Measurements from ENCODE around the gene RBM6. TPM values are rescaled to one million over a fixed set of nuclear protein-coding genes. Genes with fewer than 3 reads are reported as not detected.

The RBM6 gene
- total and polyA plus RNA-seq, 2 experiments from 2014 or later = 66.6 to 97.6 TPM

- Mint-ChIP-seq H3K27me3 (ENCODE audit: insufficient read depth, low read depth, poor library complexity) (peaks cover 1% of the 10 kb centered on the region), H3K36me3 (ENCODE audit: low read depth) (peaks cover 37% of the 10 kb centered on the region), H3K27ac (peak overlapping the region; percentile 57), H3K4me1 (peaks cover 8% of the 10 kb centered on the region; the same call in 2 of the 3 replicates), H3K4me3 (no peak overlapping the region), H3K9me3 (no peaks in the 10 kb centered on the region)
- no peaks in the 10 kb centered on the region for H3K9me2 ChIP-seq (ENCODE audit: insufficient read depth)
- H3K27ac ChIP-seq (ENCODE audit: low read depth) = peak overlapping the region; percentile 12; the same call in 1 of the 2 replicates
- H3K4me1 ChIP-seq (ENCODE audit: insufficient read depth) = no peaks in the 10 kb centered on the region; the same call in 1 of the 2 replicates
- H4K20me1 ChIP-seq (replicated peaks; ENCODE audit: insufficient read depth) = peaks cover 11% of the 10 kb centered on the region
- DNase-seq (ENCODE audit: low spot score) (no peak), ATAC-seq (no peak)
- peaks cover 6% of the 10 kb centered on the region; the same call in 1 of the 2 replicates for H3K36me3 ChIP-seq (ENCODE audit: insufficient read depth)
- 0 out of 2 replicates have a peak, but pooled peaks cover 2% of the 10 kb centered on the region for H3F3A ChIP-seq (replicated peaks; ENCODE audit: low read depth)
- no peak overlapping the region for H3K4me2 ChIP-seq
- no peaks in the 10 kb centered on the region for H3K27me3 ChIP-seq (ENCODE audit: insufficient read depth)
- no peak overlapping the region for H3K4me3 ChIP-seq
- peaks cover 68% of the 10 kb centered on the region for H3K79me2 ChIP-seq (replicated peaks; ENCODE audit: insufficient read depth)
- no peak overlapping the region for H2AFZ ChIP-seq
- no peak for TF ChIP-seq CTCF (conservative IDR thresholded peaks at IDR 0.05; ENCODE audit: low read depth in 2 of 2)
- no peak for TF ChIP-seq ETS1 (IDR thresholded peaks at IDR 0.05)
- no peak for TF ChIP-seq JUNB (IDR thresholded peaks at IDR 0.05; ENCODE audit: unreplicated experiment)
- no peak for TF ChIP-seq ZNF114 (CRISPR knock-in tag; IDR thresholded peaks at IDR 0.05)
- TF ChIP-seq ZNF331 (CRISPR knock-in tag; IDR thresholded peaks at IDR 0.05; ENCODE audit: low read depth) = no peak
Observed at GRCh38 chr3:49967291-49967690, 27.3 kb downstream of the RBM6 start.

DNA sequence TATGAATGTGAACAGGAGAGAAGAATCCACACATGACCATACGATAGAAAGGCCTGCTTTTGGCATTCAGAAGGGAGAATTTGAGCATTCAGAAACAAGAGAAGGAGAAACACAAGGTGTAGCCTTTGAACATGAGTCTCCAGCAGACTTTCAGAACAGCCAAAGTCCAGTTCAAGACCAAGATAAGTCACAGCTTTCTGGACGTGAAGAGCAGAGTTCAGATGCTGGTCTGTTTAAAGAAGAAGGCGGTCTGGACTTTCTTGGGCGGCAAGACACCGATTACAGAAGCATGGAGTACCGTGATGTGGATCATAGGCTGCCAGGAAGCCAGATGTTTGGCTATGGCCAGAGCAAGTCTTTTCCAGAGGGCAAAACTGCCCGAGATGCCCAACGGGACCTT, 28.4 kb downstream of the RBM6 start:
- Mint-ChIP-seq H3K9me3 (no peaks in the 10 kb centered on the region), H3K27ac (no peak overlapping the region), H3K4me3 (no peak overlapping the region), H3K36me3 (ENCODE audit: low read depth) (peaks cover 39% of the 10 kb centered on the region), H3K27me3 (ENCODE audit: insufficient read depth, low read depth, poor library complexity) (peaks cover 3% of the 10 kb centered on the region), H3K4me1 (peaks cover 8% of the 10 kb centered on the region; the same call in 2 of the 3 replicates)
- no peak overlapping the region for H3K4me3 ChIP-seq
- no peaks in the 10 kb centered on the region for H3K27me3 ChIP-seq (ENCODE audit: insufficient read depth)
- H3K9me2 ChIP-seq (ENCODE audit: insufficient read depth) = no peaks in the 10 kb centered on the region
- no peaks in the 10 kb centered on the region; the same call in 1 of the 2 replicates for H3K4me1 ChIP-seq (ENCODE audit: insufficient read depth)
- peaks cover 7% of the 10 kb centered on the region for H3K36me3 ChIP-seq (ENCODE audit: insufficient read depth)
- H3K79me2 ChIP-seq (replicated peaks; ENCODE audit: insufficient read depth) = peaks cover 58% of the 10 kb centered on the region
- H4K20me1 ChIP-seq (replicated peaks; ENCODE audit: insufficient read depth) = peaks cover 7% of the 10 kb centered on the region
- ATAC-seq = no peak
- H3K4me2 ChIP-seq = no peak overlapping the region
- no peak overlapping the region for H3K27ac ChIP-seq (ENCODE audit: low read depth)
- H3F3A ChIP-seq (replicated peaks; ENCODE audit: low read depth) = 0 out of 2 replicates have a peak, but pooled peaks cover 5% of the 10 kb centered on the region
- DNase-seq (ENCODE audit: low spot score) = no peak
- no peak overlapping the region for H2AFZ ChIP-seq
- no peak for TF ChIP-seq NANOG (IDR thresholded peaks at IDR 0.05; ENCODE audit: borderline replicate concordance)
- no peak for TF ChIP-seq JUNB (IDR thresholded peaks at IDR 0.05; ENCODE audit: unreplicated experiment)
- TF ChIP-seq, protein P1, sequence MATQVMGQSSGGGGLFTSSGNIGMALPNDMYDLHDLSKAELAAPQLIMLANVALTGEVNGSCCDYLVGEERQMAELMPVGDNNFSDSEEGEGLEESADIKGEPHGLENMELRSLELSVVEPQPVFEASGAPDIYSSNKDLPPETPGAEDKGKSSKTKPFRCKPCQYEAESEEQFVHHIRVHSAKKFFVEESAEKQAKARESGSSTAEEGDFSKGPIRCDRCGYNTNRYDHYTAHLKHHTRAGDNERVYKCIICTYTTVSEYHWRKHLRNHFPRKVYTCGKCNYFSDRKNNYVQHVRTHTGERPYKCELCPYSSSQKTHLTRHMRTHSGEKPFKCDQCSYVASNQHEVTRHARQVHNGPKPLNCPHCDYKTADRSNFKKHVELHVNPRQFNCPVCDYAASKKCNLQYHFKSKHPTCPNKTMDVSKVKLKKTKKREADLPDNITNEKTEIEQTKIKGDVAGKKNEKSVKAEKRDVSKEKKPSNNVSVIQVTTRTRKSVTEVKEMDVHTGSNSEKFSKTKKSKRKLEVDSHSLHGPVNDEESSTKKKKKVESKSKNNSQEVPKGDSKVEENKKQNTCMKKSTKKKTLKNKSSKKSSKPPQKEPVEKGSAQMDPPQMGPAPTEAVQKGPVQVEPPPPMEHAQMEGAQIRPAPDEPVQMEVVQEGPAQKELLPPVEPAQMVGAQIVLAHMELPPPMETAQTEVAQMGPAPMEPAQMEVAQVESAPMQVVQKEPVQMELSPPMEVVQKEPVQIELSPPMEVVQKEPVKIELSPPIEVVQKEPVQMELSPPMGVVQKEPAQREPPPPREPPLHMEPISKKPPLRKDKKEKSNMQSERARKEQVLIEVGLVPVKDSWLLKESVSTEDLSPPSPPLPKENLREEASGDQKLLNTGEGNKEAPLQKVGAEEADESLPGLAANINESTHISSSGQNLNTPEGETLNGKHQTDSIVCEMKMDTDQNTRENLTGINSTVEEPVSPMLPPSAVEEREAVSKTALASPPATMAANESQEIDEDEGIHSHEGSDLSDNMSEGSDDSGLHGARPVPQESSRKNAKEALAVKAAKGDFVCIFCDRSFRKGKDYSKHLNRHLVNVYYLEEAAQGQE (IDR thresholded peaks at IDR 0.05; ENCODE audit: unreplicated experiment) = no peak
- no peak for TF ChIP-seq ZNF114 (CRISPR knock-in tag; IDR thresholded peaks at IDR 0.05)
- no peak for TF ChIP-seq ZNF331 (CRISPR knock-in tag; IDR thresholded peaks at IDR 0.05; ENCODE audit: low read depth)
- TF ChIP-seq POLR2AphosphoS5 (IDR thresholded peaks at IDR 0.05; ENCODE audit: low read depth) = no peak
- no peak for TF ChIP-seq CREB1 (CRISPR knock-in tag; IDR thresholded peaks at IDR 0.05; ENCODE audit: low read depth)
- no peak for TF ChIP-seq ETS1 (IDR thresholded peaks at IDR 0.05)
- no peak for TF ChIP-seq STAT1 (IDR thresholded peaks at IDR 0.05; ENCODE audit: unreplicated experiment)
- TF ChIP-seq EZH2phosphoT487 (IDR thresholded peaks at IDR 0.05; ENCODE audit: unreplicated experiment) = no peak

Measured in GM23338 (cell line).